ENCODE measurements around the gene MAP3K7.

DNA sequence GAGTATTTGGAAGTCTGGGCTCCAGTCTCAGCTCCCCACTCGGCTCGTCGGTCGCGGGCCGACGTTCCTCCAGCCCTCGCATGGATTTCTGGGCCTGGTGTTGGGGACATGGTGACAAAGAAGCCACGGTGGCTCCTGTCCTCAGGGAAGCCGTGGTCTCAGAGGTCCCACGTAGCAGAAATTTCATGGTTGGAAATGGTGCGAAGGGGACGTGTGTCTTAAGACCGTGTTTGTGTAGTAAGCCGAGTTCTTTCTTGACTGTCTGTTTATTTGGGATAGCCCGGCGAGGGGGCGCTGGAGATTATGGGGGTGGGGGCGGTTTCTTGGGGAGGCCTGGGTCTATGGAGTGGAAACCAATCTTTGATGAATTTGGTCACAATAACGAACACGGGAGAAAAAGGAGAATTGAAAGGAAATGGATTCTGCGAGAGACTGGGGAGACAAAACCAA lies 23.5 kb upstream of the MAP3K7 start:
- TF ChIP-seq, protein P1, sequence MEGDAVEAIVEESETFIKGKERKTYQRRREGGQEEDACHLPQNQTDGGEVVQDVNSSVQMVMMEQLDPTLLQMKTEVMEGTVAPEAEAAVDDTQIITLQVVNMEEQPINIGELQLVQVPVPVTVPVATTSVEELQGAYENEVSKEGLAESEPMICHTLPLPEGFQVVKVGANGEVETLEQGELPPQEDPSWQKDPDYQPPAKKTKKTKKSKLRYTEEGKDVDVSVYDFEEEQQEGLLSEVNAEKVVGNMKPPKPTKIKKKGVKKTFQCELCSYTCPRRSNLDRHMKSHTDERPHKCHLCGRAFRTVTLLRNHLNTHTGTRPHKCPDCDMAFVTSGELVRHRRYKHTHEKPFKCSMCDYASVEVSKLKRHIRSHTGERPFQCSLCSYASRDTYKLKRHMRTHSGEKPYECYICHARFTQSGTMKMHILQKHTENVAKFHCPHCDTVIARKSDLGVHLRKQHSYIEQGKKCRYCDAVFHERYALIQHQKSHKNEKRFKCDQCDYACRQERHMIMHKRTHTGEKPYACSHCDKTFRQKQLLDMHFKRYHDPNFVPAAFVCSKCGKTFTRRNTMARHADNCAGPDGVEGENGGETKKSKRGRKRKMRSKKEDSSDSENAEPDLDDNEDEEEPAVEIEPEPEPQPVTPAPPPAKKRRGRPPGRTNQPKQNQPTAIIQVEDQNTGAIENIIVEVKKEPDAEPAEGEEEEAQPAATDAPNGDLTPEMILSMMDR (conservative IDR thresholded peaks at IDR 0.05) = no peak
- TF ChIP-seq EZH2 (IDR thresholded peaks at IDR 0.05; ENCODE audit: low read depth) = no peak
